NB4 (cell line): Measurements from ENCODE around the gene CDH16.

ENCODE experiments used
- DNase-seq: peaks from one replicate; pipeline ENCODE4 v3.0.0; 2010; ENCODE audit warnings: low read depth
- H3K4me3 ChIP-seq: one replicate; pipeline ENCODE4 v1.5.1; 2011; ENCODE audit warnings: mild to moderate bottlenecking, low read depth, low read length, moderate library complexity
- CTCF ChIP-seq: IDR thresholded peaks from one replicate; pipeline ENCODE4 v1.5.1; 2012; ENCODE audit warnings: low read depth, low read length
- MAX ChIP-seq: IDR thresholded peaks from 2 replicates; pipeline ENCODE4 v1.6.1; 2011; ENCODE audit warnings: low read depth, low read length
- MYC ChIP-seq: IDR thresholded peaks from 2 replicates; pipeline ENCODE4 v1.6.1; 2011; ENCODE audit warnings: low read depth, low read length
- POLR2A ChIP-seq: IDR thresholded peaks from 2 replicates; pipeline ENCODE4 v1.6.1; 2011; ENCODE audit warnings: mild to moderate bottlenecking; ENCODE audit not compliant: insufficient read length; ENCODE audit errors: extremely low read depth

CDH16 gene

GRCh38 chr16:66952430-66953110, 33.9 kb upstream of the CDH16 start:
- no peak for DNase-seq
- no peak for TF ChIP-seq POLR2A
- no peak for TF ChIP-seq MAX
- no peak for TF ChIP-seq MYC
- no peak for TF ChIP-seq CTCF
- H3K4me3 ChIP-seq: no peak overlapping the region

DNA sequence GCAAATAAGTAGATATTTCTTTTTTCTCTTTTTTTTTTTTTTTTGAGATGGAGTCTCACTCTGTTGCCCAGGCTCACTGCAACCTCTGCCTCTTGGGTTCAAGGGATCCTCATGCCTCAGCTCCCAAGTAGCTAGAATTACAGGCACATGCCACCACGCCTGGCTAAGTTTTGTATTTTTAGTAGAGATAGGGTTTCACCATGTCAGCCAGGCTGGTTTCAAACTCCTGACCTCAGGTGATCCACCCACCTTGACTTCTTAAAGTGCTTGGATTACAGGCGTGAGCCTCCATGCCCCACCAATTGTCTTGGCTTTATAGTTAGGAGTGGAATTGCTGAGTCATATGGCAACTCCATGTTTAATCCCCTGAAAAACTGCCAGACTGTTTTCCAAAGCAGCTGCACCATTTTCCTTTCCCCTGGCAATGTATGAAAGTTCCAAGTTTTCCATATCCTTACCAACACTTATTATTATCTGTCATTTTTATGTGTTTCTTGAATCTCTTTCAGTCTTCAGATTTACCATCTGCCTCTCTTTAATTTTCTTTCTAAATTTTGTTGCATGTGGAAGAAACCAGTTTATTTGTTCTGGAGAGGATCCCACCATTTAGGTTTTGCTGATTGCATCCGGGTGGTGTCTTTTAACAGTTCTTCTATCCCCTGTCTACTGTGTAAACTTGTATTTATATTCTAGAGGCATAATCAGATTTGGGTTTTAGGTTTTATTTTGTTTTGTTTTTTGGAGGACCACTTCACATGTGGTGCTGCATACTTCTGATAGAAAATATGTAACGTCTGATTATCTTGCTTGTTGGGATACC, 32.5 kb upstream of the CDH16 start:
- H3K4me3 ChIP-seq: no peak overlapping the region
- no peak for TF ChIP-seq POLR2A
- TF ChIP-seq MYC: no peak
- TF ChIP-seq MAX: no peak
- no peak for TF ChIP-seq CTCF

DNA sequence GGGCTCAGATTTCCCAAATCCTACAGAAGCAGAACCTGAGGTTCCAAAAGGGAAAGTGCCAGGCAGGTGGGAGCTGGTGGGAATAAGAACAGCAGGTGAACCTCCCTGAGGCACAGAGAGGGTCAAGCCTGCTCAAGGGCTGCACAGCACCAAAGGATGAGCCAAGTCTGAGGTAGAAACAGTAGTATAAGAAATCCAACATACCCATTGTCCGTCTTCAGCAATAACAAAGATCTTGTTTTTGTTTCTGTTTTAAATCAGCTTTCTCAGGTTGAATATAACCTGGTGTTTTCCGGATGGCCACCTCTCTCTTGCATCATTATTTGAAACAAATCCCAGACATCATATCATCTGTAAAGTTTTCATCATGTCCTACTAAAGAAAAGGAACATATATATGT, 31.8 kb upstream of the CDH16 start:
- DNase-seq: no peak
- H3K4me3 ChIP-seq: no peak overlapping the region
- no peak for TF ChIP-seq CTCF
- TF ChIP-seq POLR2A: no peak

More for the DNA sequence above, 32.5 kb upstream of the CDH16 start:
- DNase-seq: no peak

- DNase-seq: no peak
- no peak for TF ChIP-seq POLR2A
- no peak for TF ChIP-seq CTCF
- no peak for TF ChIP-seq MYC
- TF ChIP-seq MAX: no peak
- H3K4me3 ChIP-seq: no peak overlapping the region
Observed at GRCh38 chr16:66949472-66949871, 30.8 kb upstream of the CDH16 start.

DNA sequence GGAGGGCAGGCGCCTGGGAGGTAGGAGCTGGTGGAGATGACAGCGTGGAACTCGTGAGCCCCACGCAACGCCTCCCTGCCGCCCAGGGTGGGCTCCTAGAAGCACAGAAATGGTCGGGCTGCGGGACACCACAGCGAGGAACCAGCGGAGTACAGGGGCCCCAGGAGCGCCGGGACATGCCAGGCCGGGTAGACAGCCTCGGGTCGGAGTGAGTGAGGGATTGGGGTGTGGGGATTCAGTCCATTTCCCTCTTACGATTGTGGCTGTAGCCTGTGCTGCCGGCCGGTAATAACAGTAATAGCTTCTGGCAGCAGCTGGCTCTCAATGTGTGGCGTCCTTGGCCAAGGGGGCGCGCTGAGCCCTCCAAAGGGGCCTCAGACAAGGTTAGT, 30.1 kb upstream of the CDH16 start:
- DNase-seq: no peak
- no peak for TF ChIP-seq POLR2A
- TF ChIP-seq CTCF: no peak
- TF ChIP-seq MAX: no peak
- no peak for TF ChIP-seq MYC
- H3K4me3 ChIP-seq: no peak overlapping the region
